ENCODE measurements around the gene GRK5. TPM values are rescaled to one million over a fixed set of nuclear protein-coding genes. Genes with fewer than 3 reads are reported as not detected.

The GRK5 gene
- total RNA-seq, 1 experiment from 2014 or later, result 1.2 TPM

- H4K5ac ChIP-seq (ENCODE audit: insufficient read length, low read depth, low read length), result no peak overlapping the region
- no peak overlapping the region for H3K27ac ChIP-seq (ENCODE audit: insufficient read length, low read depth, low read length)
- no peak overlapping the region for H2AK5ac ChIP-seq (ENCODE audit: insufficient read length, low read length)
- Mint-ChIP-seq H3K9me3 (no peaks in the 10 kb centered on the region), H3K4me1 (peaks cover 0 to 15% of the 10 kb centered on the region in 2 experiments; a peak in 2 of 4 replicates), H3K36me3 (ENCODE audit: insufficient read depth in 1 of 3, low read depth in 3 of 3) (no peaks in the 10 kb centered on the region), H3K27me3 (ENCODE audit: low read depth) (peaks cover 5% of the 10 kb centered on the region), H3K27ac (peak overlapping the region in 1 of 3 experiments; percentile 34; a peak in 1 of 7 replicates), H3K4me3 (no peak overlapping the region)
- no peaks in the 10 kb centered on the region for H3K23me2 ChIP-seq (ENCODE audit: insufficient read length, low read depth, low read length, poor library complexity, severe bottlenecking)
- no peak overlapping the region for H3K9ac ChIP-seq (ENCODE audit: extremely low read depth, insufficient read length, low read length)
- H3K56ac ChIP-seq (ENCODE audit: insufficient read length, low read depth, low read length), result no peak overlapping the region
- H3K4ac ChIP-seq (ENCODE audit: low read depth, low read length), result no peak overlapping the region
- no peak overlapping the region for H3T11ph ChIP-seq (ENCODE audit: low read length)
- TF ChIP-seq CTCF (conservative IDR thresholded peaks at IDR 0.05), result no peak
- H2BK120ac ChIP-seq (ENCODE audit: low read depth, low read length, poor library complexity, severe bottlenecking), result no peak overlapping the region
- no peak overlapping the region for H2AFZ ChIP-seq (ENCODE audit: low read length)
- no peak overlapping the region for H3K18ac ChIP-seq (ENCODE audit: insufficient read length, low read depth, low read length)
- H2BK5ac ChIP-seq (ENCODE audit: insufficient read length, low read length), result no peak overlapping the region
- no peak overlapping the region for H2BK20ac ChIP-seq (ENCODE audit: low read depth, low read length, poor library complexity, severe bottlenecking)
- H3K79me2 ChIP-seq (ENCODE audit: insufficient read depth, low read length), result no peaks in the 10 kb centered on the region
- no peaks in the 10 kb centered on the region for H4K20me1 ChIP-seq (ENCODE audit: control insufficient read depth, insufficient read depth, insufficient read length)
- H2BK15ac ChIP-seq (ENCODE audit: low read depth, low read length), result no peak overlapping the region
- no peak for DNase-seq
- no peaks in the 10 kb centered on the region for H3K27me3 ChIP-seq (ENCODE audit: insufficient read depth, low read length)
- no peak overlapping the region for H4K8ac ChIP-seq (replicated peaks; ENCODE audit: insufficient read length, low read depth, low read length)
- no peak overlapping the region for H3K4me2 ChIP-seq (ENCODE audit: insufficient read depth, insufficient read length, low read length)
- H3K79me1 ChIP-seq (ENCODE audit: insufficient read depth, low read depth, low read length, poor library complexity, severe bottlenecking), result no peaks in the 10 kb centered on the region
- H3K14ac ChIP-seq (ENCODE audit: insufficient read depth, low read length), result no peak overlapping the region
- H3K23ac ChIP-seq (ENCODE audit: insufficient read length, low read depth, low read length), result no peak overlapping the region
- no CpG with 5 or more reads among the region's 5 CpGs for WGBS (ENCODE audit: extremely low coverage, insufficient read length, low lambda C conversion rate)
- H3K4me1 ChIP-seq (ENCODE audit: insufficient read depth, low read length), result no peaks in the 10 kb centered on the region; the same call in 1 of the 2 replicates
- H2BK12ac ChIP-seq (ENCODE audit: insufficient read length, low read depth, low read length), result no peak overlapping the region
- no peak overlapping the region for H4K91ac ChIP-seq (ENCODE audit: insufficient read length, low read depth, low read length)
- no peaks in the 10 kb centered on the region for H3K9me3 ChIP-seq (ENCODE audit: control insufficient read depth, low read depth, low read length)
These were observed 76.0 kb downstream of the GRK5 start for GRCh38 chr10:119283387-119283786.

Measured in H9 (cell line).